ENCODE data around the gene DENND1A.

DENND1A gene

GRCh38 chr9:123368023-123368422 is 561.9 kb downstream of the DENND1A start:
- no peaks in the 10 kb centered on the region for H3K36me3 ChIP-seq (ENCODE audit: insufficient read depth, low read length)

DNA sequence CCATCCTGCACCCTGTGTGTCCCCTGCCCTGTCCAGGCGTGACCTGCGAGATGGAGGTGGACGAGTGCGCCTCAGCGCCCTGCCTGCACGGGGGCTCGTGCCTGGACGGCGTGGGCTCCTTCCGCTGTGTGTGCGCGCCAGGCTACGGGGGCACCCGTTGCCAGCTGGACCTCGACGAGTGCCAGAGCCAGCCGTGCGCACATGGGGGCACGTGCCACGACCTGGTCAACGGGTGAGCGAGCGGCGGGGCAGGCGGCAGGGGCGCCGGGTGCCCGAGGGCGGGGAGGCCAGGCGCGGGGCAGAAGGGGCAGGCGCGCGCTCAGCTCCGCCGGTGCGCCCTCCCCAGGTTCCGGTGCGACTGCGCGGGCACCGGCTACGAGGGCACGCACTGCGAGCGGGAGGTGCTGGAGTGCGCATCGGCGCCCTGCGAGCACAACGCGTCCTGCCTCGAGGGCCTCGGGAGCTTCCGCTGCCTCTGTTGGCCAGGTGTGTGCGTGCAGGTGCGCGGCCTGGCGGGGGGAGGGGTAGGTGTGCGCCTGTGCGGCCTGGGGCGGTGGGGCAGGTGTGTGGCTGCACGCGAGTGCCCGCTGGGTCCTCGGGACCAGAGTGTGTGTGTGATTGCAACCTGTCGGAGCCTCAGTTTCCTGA is 563.9 kb downstream of the DENND1A start:
- Histone ChIP-seq H3K9ac (ENCODE audit: low read depth, low read length) (no peak overlapping the region), H3K4me1 (ENCODE audit: insufficient read depth, low read length) (peaks cover 13% of the 10 kb centered on the region; the same call in 1 of the 2 replicates), H3K36me3 (ENCODE audit: insufficient read depth, low read length) (no peaks in the 10 kb centered on the region), H3K9me3 (ENCODE audit: control insufficient read depth, insufficient read depth, low read length) (no peaks in the 10 kb centered on the region)

More at GRCh38 chr9:123368023-123368422, 561.9 kb downstream of the DENND1A start:
- no peaks in the 10 kb centered on the region for H3K9me3 ChIP-seq (ENCODE audit: control insufficient read depth, insufficient read depth, low read length)
- H3K9ac ChIP-seq (ENCODE audit: low read depth, low read length), result no peak overlapping the region
- H3K4me1 ChIP-seq (ENCODE audit: insufficient read depth, low read length), result peaks cover 10% of the 10 kb centered on the region; the same call in 1 of the 2 replicates

GRCh38 chr9:123365287-123365880 is 564.5 kb downstream of the DENND1A start:
- Histone ChIP-seq H3K4me1 (ENCODE audit: insufficient read depth, low read length) (peaks cover 16% of the 10 kb centered on the region; the same call in 1 of the 2 replicates), H3K36me3 (ENCODE audit: insufficient read depth, low read length) (no peaks in the 10 kb centered on the region), H3K9me3 (ENCODE audit: control insufficient read depth, insufficient read depth, low read length) (no peaks in the 10 kb centered on the region), H3K9ac (ENCODE audit: low read depth, low read length) (no peak overlapping the region)

DNA sequence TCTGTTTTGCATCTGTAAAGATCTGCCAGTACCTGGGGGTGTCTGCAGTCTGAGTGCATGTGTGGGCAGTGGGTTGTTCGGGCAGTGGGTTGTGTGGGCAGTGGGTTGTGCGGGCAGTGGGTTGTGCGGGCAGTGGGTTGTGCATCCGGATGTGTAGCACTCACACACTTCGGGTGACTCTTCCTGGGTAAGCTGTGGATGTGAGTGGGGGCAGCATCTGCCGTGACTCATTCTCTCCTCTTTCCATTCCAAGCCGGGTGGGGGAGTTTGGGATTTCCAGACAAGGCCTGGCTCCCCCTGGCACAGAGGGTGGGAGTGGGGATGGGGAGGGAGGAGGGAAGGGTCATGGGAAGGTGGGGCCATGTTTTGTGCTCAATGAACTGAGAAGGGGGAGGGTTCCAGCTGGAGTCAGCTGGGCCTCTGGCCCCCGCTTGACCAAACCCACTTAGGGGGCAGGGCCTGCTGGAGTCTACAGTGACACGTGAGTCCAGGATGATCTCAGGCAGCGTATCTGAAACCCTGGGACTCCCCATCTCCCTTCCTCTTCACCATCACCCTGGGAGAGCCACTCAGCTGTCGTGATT is 565.6 kb downstream of the DENND1A start:
- Histone ChIP-seq H3K36me3 (ENCODE audit: insufficient read depth, low read length) (no peaks in the 10 kb centered on the region), H3K9me3 (ENCODE audit: control insufficient read depth, insufficient read depth, low read length) (no peaks in the 10 kb centered on the region), H3K9ac (ENCODE audit: low read depth, low read length) (no peak overlapping the region), H3K4me1 (ENCODE audit: insufficient read depth, low read length) (peaks cover 23% of the 10 kb centered on the region)

- H3K36me3 ChIP-seq (ENCODE audit: insufficient read depth, low read length), result no peaks in the 10 kb centered on the region; the same call in 1 of the 2 replicates
- H3K9ac ChIP-seq (ENCODE audit: low read depth, low read length), result no peak overlapping the region
- no peaks in the 10 kb centered on the region for H3K9me3 ChIP-seq (ENCODE audit: control insufficient read depth, insufficient read depth, low read length)
- peaks cover 30% of the 10 kb centered on the region for H3K4me1 ChIP-seq (ENCODE audit: insufficient read depth, low read length)
These were observed 567.1 kb downstream of the DENND1A start for GRCh38 chr9:123362856-123363255.

DNA sequence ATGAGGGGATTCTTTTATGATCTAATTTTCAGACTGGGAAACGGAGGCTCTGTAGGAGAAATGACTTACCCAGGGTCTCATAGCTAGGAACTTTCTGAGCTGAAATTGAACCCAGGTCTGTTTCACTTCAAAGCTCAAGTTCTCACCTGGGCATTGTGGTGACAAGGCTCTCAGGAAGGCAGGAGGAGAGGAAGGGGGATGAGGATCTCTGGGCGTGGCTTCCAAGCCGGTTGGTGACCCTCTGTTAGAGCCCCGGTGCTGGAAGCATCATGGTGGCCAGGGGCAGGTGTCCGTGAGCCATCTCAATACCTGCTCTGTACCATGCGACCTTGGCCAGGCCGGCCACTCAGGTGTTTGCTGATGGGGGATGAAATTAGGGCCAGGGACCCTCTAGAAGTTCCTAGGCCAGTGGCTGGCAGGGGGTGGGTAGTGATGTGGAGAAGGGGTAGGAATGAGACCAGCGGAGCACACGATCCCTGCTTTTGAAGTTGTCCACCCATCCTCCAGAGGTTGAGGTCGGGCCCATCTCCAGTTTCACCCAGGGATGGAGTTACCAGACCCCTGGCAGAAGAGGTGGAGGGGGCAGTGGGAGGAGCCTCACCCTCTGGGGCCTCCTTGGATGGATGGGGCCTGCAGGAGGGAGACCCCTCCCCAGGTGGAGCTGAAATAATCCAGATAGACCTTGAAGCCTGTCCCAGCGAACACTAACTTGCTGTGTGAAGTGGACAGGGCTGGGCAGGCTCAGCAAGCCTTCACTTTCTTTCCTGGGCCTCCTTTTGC is 568.0 kb downstream of the DENND1A start:
- peaks cover 37% of the 10 kb centered on the region for H3K4me1 ChIP-seq (ENCODE audit: insufficient read depth, low read length)
- H3K36me3 ChIP-seq (ENCODE audit: insufficient read depth, low read length), result no peaks in the 10 kb centered on the region; the same call in 1 of the 2 replicates
- H3K9ac ChIP-seq (ENCODE audit: low read depth, low read length), result no peak overlapping the region
- no peaks in the 10 kb centered on the region for H3K9me3 ChIP-seq (ENCODE audit: control insufficient read depth, insufficient read depth, low read length)

DNA sequence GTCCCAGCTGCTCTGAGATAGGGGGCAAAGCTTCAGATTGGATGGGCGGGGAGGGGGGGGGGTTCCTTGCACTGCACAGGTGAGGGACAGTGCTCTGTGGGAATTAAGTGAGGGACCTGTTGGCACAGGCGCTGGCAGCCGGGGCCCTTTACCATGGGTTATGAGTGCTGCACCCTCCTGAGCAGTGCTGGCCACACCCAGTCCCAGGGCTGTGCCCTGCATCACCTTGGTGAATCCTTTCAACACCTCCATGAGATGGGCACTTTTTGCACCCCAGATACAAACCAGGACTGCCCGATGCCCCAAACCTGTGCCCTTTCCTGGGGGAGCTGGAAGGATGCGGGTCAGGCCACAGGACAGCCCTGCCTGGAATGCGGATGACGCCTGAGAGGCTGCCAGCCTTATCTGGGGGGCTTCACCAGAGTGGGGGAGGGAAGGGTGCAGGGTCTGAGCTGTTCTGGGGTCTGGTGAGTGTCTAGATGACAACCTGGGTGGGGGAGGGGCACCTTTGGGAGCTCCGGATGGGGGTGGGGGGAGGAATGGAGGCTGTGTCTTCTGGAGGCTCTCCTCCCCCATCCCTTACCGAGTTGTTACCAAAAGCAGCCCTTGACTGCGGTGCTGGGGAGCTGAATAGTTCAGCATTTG is 568.7 kb downstream of the DENND1A start:
- Histone ChIP-seq H3K36me3 (ENCODE audit: insufficient read depth, low read length) (no peaks in the 10 kb centered on the region; the same call in 1 of the 2 replicates), H3K4me1 (ENCODE audit: insufficient read depth, low read length) (peaks cover 41% of the 10 kb centered on the region), H3K9me3 (ENCODE audit: control insufficient read depth, insufficient read depth, low read length) (no peaks in the 10 kb centered on the region), H3K9ac (ENCODE audit: low read depth, low read length) (no peak overlapping the region)

DNA sequence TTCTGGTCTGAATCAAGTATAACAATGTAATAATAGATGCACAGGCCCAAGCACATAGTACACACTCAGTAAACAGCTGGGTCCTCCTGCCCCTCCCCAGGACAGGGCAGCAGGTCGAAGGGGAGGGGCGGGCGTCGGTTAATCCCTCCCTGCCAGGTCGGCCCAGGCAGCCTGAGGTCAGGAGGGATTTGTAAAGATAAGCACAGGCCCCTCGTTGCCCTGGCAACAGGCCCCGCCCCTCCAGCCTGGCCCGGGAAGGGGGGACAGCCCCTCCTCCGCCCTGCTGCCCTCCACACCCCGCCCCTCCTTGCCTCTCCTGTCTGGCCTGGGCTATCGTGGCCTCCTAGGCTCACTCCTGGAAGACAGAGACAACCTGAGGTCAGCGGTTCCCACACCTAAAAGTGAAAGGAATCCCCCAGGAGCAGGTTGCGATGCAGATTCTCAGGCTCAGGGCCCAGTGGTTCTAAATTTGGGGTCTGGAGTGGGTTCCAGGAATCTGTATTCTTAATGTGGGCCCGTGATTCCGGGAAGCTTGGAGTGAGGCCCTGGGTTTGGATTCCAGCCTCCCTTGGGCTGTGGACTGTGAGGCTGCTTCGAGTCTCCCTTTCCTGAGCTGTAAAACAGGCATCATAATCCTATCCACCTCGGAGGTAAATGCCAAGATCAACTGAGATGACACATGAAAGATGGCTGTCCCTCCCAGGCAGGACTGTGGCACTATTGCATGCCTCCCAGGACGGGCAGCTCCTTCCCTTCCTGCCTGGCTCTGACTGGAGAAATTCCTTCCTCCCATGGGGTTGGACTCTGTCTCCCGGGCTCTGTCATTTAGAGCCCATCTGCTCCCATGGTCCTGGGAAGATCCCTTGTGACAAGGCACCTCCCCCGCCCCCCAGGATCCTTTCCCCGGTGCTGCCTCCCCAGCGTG is 569.5 kb downstream of the DENND1A start:
- no peaks in the 10 kb centered on the region for H3K9me3 ChIP-seq (ENCODE audit: control insufficient read depth, insufficient read depth, low read length)
- H3K9ac ChIP-seq (ENCODE audit: low read depth, low read length), result no peak overlapping the region
- H3K4me1 ChIP-seq (ENCODE audit: insufficient read depth, low read length), result peaks cover 41% of the 10 kb centered on the region

GRCh38 chr9:123359546-123359945 is 570.4 kb downstream of the DENND1A start:
- H3K4me1 ChIP-seq (ENCODE audit: insufficient read depth, low read length), result peaks cover 47% of the 10 kb centered on the region
- no peak overlapping the region for H3K9ac ChIP-seq (ENCODE audit: low read depth, low read length)
- no peaks in the 10 kb centered on the region; the same call in 1 of the 2 replicates for H3K36me3 ChIP-seq (ENCODE audit: insufficient read depth, low read length)
- no peaks in the 10 kb centered on the region for H3K9me3 ChIP-seq (ENCODE audit: control insufficient read depth, insufficient read depth, low read length)

More for the DNA sequence above, 569.5 kb downstream of the DENND1A start:
- H3K36me3 ChIP-seq (ENCODE audit: insufficient read depth, low read length), result no peaks in the 10 kb centered on the region; the same call in 1 of the 2 replicates

DNA sequence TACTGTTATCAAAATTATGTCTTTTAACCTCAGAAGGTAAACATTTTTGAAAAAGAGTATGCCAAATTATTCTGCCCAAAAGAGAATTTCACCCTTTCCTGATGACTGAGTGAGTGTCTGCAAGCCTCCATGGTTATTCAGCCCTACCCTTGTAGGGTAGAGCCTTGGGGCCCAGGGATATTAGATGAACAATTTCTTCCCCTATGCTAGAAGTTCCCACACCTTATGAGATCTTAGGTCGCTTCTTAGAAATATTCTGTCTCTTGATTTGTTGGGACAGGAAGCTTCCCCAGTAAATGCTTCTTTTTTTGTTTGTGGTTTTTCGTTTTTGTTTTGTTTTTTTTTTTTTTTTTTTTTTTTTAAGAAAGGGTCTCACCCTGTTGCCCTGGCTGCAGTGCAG is 570.8 kb downstream of the DENND1A start:
- Histone ChIP-seq H3K4me1 (ENCODE audit: insufficient read depth, low read length) (peaks cover 47% of the 10 kb centered on the region), H3K9me3 (ENCODE audit: control insufficient read depth, insufficient read depth, low read length) (no peaks in the 10 kb centered on the region), H3K36me3 (ENCODE audit: insufficient read depth, low read length) (no peaks in the 10 kb centered on the region; the same call in 1 of the 2 replicates), H3K9ac (ENCODE audit: low read depth, low read length) (no peak overlapping the region; the same call in 1 of the 2 replicates)

- Histone ChIP-seq H3K9me3 (ENCODE audit: control insufficient read depth, insufficient read depth, low read length) (no peaks in the 10 kb centered on the region), H3K9ac (ENCODE audit: low read depth, low read length) (no peak overlapping the region), H3K36me3 (ENCODE audit: insufficient read depth, low read length) (no peaks in the 10 kb centered on the region; the same call in 1 of the 2 replicates), H3K4me1 (ENCODE audit: insufficient read depth, low read length) (peaks cover 47% of the 10 kb centered on the region)
These were observed 571.6 kb downstream of the DENND1A start for GRCh38 chr9:123358181-123358905.

- H3K9ac ChIP-seq (ENCODE audit: low read depth, low read length), result no peak overlapping the region
- H3K9me3 ChIP-seq (ENCODE audit: control insufficient read depth, insufficient read depth, low read length), result no peaks in the 10 kb centered on the region
- H3K4me1 ChIP-seq (ENCODE audit: insufficient read depth, low read length), result peaks cover 47% of the 10 kb centered on the region
- no peaks in the 10 kb centered on the region; the same call in 1 of the 2 replicates for H3K36me3 ChIP-seq (ENCODE audit: insufficient read depth, low read length)
These were observed 572.2 kb downstream of the DENND1A start for GRCh38 chr9:123357743-123358059.
